ENCODE data around the gene IQGAP2.
"Not testable (repeated sequence)": the region's sequence is repeated elsewhere in the genome, so short reads cannot be mapped to it uniquely, and the experiment has no call there.

IQGAP2 gene

GRCh38 chr5:76582230-76583162 is 179.4 kb downstream of the IQGAP2 start:
- DNase-seq = no peak

- no peak for DNase-seq
These were observed 180.3 kb downstream of the IQGAP2 start for GRCh38 chr5:76583163-76584047.

GRCh38 chr5:76585783-76586217 is 182.7 kb downstream of the IQGAP2 start:
- no peak for DNase-seq

GRCh38 chr5:76586531-76586930 is 183.4 kb downstream of the IQGAP2 start:
- no peak for DNase-seq

GRCh38 chr5:76590027-76590426 is 186.9 kb downstream of the IQGAP2 start:
- no peak for DNase-seq

GRCh38 chr5:76591366-76591765 is 188.3 kb downstream of the IQGAP2 start:
- no peak for DNase-seq

GRCh38 chr5:76592692-76593091 is 189.6 kb downstream of the IQGAP2 start:
- DNase-seq = no peak

- DNase-seq = no peak
These were observed 191.0 kb downstream of the IQGAP2 start for GRCh38 chr5:76594107-76594506.

DNA sequence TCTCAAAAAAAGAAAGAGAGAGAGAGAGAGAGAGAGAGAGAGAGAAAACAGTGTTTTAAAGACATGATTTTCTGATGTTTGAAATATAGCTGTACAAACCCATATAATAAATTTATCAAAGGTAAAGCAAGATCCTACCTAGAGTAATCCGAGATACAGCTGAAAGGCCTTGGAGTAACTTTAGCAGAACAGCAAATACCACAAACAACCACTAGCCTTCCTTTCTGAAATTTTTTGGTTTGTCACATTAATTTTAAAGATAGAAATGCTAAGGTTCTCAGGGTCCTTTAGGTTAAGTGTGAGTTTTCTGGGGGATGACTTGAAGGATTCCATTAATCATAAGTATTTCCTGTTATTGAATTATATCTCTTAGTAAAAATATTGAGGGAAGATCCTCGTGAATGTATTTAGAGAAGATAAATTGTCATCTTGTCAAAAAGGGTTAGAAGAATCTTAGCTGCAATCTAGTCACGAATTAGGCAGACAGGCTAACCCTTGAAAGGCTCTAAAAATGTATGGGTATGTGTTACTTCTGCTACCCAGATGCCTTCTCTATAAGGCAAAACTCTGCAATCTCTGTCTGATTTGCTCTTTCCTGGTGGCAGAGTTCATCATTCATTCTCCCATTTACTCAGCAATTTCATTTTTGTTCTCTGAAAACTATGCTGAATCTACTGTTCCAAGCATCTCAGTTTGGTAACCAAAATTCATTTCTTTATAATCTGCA is 192.8 kb downstream of the IQGAP2 start:
- DNase-seq = no peak

DNA sequence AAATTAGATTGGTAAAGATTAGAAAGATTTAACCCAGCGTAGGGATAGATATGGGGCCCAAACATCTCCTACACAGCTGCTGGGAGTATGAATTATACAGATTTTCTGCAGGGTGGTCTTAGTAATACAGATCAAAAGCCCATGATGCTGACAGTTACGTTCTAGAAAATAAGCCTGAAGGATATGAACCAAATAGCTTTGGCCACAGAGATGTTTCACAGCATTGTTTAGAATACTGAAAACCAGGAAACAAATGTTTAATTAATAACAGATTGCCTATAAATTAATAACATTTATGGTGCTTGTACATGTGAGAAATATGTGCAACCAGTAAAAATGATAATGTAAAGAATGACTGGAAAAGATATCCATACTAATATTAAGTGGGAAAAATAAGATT is 195.4 kb downstream of the IQGAP2 start:
- no peak for DNase-seq

GRCh38 chr5:76600716-76601115 is 197.6 kb downstream of the IQGAP2 start:
- DNase-seq = no peak

- DNase-seq = no peak
These were observed 198.4 kb downstream of the IQGAP2 start for GRCh38 chr5:76601470-76601869.

GRCh38 chr5:76602094-76602726 is 199.1 kb downstream of the IQGAP2 start:
- no peak for DNase-seq

- DNase-seq = not testable (repeated sequence)
These were observed 200.9 kb downstream of the IQGAP2 start for GRCh38 chr5:76603991-76604390.

GRCh38 chr5:76604838-76605237 is 201.8 kb downstream of the IQGAP2 start:
- no peak for DNase-seq

- no peak for DNase-seq
These were observed 203.6 kb downstream of the IQGAP2 start for GRCh38 chr5:76606701-76607100.

- no peak for DNase-seq
These were observed 204.3 kb downstream of the IQGAP2 start for GRCh38 chr5:76607353-76607871.

DNA sequence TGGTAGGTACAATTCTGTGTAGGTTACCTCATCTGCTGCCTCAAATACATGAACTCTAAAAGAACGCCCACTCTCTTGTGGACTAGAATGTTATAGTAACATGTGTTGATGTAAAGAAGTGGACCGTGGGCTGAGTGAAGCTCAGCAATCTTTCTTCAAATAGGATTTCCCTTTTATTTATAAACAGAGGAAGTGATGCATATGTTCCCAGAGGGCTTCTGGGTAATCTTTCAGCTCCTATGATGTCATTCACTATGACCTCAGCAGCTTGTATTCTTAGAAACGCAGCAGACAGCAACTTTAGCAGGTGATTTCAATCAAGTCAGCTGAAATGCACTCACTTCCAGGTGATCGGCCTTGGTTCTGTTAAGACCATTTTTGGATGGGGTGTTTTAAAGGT is 205.7 kb downstream of the IQGAP2 start:
- DNase-seq = no peak

DNA sequence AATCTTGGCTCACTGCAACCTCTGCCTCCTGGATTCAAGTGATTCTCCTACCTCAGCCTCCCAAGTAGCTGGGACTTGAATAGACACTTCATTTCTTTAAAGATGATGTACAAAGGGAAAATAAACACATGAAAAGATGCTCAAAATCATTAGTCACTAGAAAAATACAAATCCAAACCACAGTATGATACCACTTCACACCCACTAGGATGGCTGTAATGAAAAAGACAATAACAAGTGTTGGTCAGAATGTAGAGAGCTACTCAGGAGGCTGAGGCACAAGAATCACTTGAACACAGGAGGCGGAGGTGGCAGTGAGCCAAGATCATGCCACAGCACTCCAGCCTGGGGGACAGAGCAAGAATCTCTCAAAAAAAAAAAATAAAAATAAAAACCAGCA is 207.1 kb downstream of the IQGAP2 start:
- no peak for DNase-seq

DNA sequence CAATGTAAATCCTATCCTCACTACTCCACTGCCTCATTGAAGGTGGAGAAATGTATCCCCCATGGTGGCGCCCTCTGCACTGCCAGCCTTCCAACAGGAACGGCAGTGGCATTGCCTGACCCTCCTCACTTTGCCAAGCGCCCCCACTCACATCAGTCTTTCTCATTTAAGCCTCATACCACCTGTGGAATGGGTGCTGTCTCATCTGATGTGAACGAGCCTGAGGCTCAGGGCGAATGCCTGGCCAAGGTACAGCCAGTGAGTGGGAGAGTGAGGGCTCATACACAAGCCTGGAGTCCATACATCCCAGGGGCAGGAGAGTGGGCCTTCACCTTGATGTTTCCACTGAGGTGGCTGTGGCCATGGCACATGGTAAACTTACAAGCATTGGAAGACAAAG is 209.9 kb downstream of the IQGAP2 start:
- no peak for DNase-seq

GRCh38 chr5:76615759-76616158 is 212.7 kb downstream of the IQGAP2 start:
- DNase-seq = no peak

DNA sequence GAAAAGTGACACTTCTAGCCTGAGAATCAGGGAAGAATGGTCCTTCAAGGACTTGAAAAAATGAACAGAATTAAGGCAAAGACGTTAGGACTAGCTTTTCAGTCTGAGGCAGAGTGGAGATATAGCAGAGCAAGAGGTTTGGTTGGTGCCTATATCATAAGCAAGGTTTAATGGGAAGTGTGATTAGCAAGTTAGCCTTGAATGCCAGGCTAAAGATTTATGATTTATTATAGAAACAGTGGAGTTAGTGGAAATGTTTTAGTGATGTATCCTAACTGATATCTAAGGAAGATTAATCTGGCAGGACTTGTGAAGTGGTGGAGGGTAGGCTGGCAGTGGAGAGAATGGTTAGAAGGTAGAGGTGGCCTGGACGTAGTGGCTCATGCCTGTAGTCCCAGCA is 213.1 kb downstream of the IQGAP2 start:
- no peak for DNase-seq

All from DMS79 (cell line).